Esophagus squamous epithelium (tissue), 5 donors: ENCODE data around the gene RTN3. TPM values are rescaled to one million over a fixed set of nuclear protein-coding genes. Genes with fewer than 3 reads are reported as not detected.

ENCODE experiments used
- DNase-seq: peaks from one replicate; lab custom pipeline; 2025; lab: John Stamatoyannopoulos, UW
- H3K27ac ChIP-seq, 4 donors: fragments of 200-600 bp; sonication (generic); one replicate each; pipeline ENCODE4 v1.5.1; 2016 to 2019; ENCODE audit warnings: mild to moderate bottlenecking in 1 of 4
- H3K27me3 ChIP-seq, 4 donors: fragments of 200-600 bp; sonication (generic); 1 replicate in 3 of 4; 2 replicates in 1 of 4; pipeline versions ENCODE4 v1.5.1 to v1.6.0; 2017 to 2021; ENCODE audit warnings: antibody characterized with exemption in 1 of 4
- H3K36me3 ChIP-seq, 3 donors: fragments of 200-600 bp; sonication (generic); one replicate each; pipeline ENCODE4 v1.5.1; 2016 to 2019
- H3K4me1 ChIP-seq, 3 donors: fragments of 200-600 bp; sonication (generic); one replicate each; pipeline ENCODE4 v1.5.1; 2017 to 2019
- H3K4me3 ChIP-seq, 4 donors: fragments of 200-600 bp; sonication (generic); 1 replicate in 3 of 4; 2 replicates in 1 of 4; pipeline ENCODE4 v1.5.1; 2016 to 2019; ENCODE audit warnings: mild to moderate bottlenecking in 2 of 4, moderate library complexity in 1 of 4
- H3K9me3 ChIP-seq, 3 donors: fragments of 200-600 bp; sonication (generic); one replicate each; pipeline ENCODE4 v1.5.1; 2016 to 2019
- POLR2A ChIP-seq, 4 donors: fragments of 450-650 bp; IDR thresholded peaks; one replicate each; pipeline ENCODE4 v1.6.1; 2017; ENCODE audit warnings: antibody characterized with exemption in 4 of 4, mild to moderate bottlenecking in 4 of 4, moderate library complexity in 3 of 4
- WGBS, 2 donors: methylation state at CpG; one replicate each; pipeline ENCODE4 v1.1.5; 2018; 5-methylcytosine and 5-hydroxymethylcytosine counted together
- intact Hi-C: fragments of 100-400 bp; cut with DNase I; formaldehyde crosslinking; loops from one replicate; pipeline ENCODE4 v1.15.0; 2022
- total RNA-seq, 4 donors: library from RNA; depleted of rRNA; stranded (reverse); fragments of >200 nt; gene quantifications; one replicate each; pipeline ENCODE4 v1.1.0, GENCODE V29; 2016
- TF ChIP-seq, protein P1 (sequence below), 6 experiments: fragments of 450-650 bp in 4 of 6; fragments of 200-600 bp in 2 of 6; sonication (generic) in 2 of 6; IDR thresholded peaks; one replicate each; pipeline ENCODE4 v1.5.1; 2016 to 2019; ENCODE audit warnings: antibody characterized with exemption in 6 of 6, mild to moderate bottlenecking in 4 of 6, moderate library complexity in 4 of 6
- donor health status: DM: yes; HTN: yes; CAD: no.

Gene RTN3
- total RNA-seq, 4 donors from 2014 or later: 48.0 to 78.3 (median 58.4) TPM

DNA sequence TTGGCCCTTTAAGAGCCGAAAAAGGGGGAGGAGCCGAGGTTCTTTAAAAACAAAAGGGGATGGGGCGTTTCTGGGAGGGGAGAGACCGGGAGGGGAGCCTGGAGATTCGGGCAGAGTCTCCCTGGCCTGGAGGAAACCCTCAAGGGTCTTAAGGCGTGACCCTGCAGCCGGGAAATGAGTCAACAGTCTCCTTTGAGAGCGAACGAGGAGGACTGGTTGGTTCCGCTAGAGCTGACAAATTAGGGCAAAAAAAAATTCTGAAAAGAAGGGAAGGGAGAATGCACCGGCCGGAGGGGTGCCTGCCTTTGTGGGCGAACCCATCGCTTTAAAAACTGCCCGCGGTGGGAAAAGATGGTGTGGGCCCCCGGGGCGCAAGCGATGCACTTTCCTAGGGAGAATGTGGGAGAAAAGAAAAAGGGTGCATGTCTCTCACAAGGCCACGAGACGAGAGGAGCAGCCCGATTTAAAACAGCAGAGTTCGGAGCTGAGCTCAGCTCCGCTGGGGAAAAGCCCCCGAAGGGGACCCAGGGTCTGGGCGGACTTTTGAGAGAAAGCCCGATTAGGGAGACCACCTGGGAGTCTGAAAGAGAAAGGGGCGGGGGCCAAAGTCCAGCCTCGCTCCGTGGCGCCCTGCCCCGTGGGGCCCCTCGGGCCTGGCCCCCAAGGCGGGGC is 86.4 kb downstream of the RTN3 start:
- peaks cover 0 to 12% (median 0%) of the 10 kb centered on the region in 3 donors for H3K36me3 ChIP-seq
- DNase-seq: no peak
- peak overlapping the region; percentile 60 to 89 (median 84) for H3K27ac ChIP-seq
- H3K4me3 ChIP-seq: peak overlapping the region; percentile 47 to 98 (median 82)
- H3K4me1 ChIP-seq: peaks cover 17 to 70% (median 42%) of the 10 kb centered on the region in 3 donors
- no peaks in the 10 kb centered on the region for H3K9me3 ChIP-seq
- intact Hi-C loops: loop anchor here (10.0 kb wide), 1 partner anchor 47 kb away; the partner anchor contains the start of gene SPINDOC
- peaks cover 0 to 11% (median 0%) of the 10 kb centered on the region in 4 donors for H3K27me3 ChIP-seq
- WGBS, 2 donors: 1 to 3% methylated on average over 24 to 26 of the region's 34 CpGs
- no peak for TF ChIP-seq POLR2A (IDR thresholded peaks at IDR 0.05)
- TF ChIP-seq, protein P1, sequence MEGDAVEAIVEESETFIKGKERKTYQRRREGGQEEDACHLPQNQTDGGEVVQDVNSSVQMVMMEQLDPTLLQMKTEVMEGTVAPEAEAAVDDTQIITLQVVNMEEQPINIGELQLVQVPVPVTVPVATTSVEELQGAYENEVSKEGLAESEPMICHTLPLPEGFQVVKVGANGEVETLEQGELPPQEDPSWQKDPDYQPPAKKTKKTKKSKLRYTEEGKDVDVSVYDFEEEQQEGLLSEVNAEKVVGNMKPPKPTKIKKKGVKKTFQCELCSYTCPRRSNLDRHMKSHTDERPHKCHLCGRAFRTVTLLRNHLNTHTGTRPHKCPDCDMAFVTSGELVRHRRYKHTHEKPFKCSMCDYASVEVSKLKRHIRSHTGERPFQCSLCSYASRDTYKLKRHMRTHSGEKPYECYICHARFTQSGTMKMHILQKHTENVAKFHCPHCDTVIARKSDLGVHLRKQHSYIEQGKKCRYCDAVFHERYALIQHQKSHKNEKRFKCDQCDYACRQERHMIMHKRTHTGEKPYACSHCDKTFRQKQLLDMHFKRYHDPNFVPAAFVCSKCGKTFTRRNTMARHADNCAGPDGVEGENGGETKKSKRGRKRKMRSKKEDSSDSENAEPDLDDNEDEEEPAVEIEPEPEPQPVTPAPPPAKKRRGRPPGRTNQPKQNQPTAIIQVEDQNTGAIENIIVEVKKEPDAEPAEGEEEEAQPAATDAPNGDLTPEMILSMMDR (IDR thresholded peaks at IDR 0.05): no peak

DNA sequence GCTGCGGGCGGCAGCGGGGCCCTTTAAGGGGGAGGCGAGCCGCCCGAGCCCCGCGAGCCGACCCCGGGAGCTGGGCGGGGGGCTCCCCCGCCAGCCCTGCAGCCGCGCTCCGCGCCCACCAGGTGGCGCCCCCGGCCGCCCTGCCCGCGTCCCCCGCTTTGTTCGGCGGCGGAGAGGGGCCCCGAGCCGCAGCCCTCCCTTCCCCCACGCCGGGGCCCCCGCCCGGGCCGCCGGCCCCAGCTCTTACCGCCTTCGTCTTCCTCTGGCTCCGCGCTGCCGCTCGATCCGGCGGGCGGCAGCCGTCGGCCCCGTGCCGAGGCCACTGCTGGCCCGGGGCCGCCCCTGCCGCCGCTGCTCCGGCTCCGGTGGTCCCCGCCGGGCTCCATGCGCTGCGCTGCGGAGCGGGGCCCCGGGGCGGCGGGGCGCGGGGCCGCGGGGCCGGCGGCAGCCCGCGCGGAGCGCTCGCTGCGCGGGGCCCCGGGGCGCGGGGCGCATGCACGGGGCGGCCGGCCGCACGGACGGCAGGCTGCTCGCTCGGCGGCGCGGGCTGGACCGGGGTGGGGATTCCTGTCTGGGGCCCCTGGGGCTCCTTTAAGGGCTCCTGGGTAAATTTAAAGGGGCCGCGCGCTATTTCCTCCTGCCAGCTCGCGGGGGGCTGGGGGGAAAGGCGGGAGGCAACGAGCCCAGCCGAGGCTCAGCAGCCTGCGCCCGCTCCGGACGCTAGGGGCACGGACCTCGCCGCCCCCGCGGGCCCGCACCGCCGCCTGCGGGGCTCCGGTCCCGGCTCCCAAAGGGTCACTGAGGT is 87.1 kb downstream of the RTN3 start, which contains the start of gene ZFTA:
Gene ZFTA, minus strand, starts transcription at position 539 of the 805 bp plus-strand sequence. Its CDS starts 153 bp downstream, at position 386.
- intact Hi-C loops: loop anchor here (10.0 kb wide), 1 partner anchor 46 kb away; the partner anchor contains the start of gene SPINDOC
- DNase-seq: no peak
- no CpG with 5 or more reads among the region's 113 CpGs for WGBS, 2 donors

DNA sequence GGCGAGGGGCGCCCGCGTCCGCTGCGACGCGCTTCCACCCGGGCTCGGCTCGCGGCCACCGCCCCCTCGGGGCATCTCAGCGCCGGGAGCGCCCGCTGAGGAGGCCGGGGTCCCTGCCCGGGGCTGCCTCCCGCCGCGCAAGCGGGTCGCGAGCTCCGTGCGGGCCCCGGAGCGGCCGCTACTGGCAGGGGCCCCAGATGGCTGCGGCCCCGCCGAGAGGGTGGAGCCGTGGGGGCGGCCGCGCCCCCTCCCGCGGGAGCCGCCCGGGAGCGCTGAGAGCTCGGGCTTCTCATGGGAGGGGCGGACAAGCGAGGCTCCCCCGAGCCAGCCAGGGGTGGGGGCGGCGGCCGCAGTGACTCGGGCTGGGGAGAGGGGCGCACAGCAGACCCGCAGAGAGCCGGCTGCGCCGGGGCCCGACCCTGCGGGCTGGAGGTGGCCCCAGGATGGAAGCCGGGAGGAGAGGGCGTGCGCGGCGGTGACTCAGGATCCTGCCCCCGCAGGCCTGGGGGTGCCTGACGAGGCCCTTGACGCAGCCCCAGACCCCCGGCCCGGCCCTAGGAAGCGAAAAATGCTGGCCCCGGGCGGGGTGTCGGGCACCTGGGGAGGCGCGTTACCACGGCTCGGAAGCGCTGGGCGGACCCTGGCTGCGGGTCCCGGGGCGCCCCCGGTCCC is 87.9 kb downstream of the RTN3 start:
- H3K4me3 ChIP-seq: peak overlapping the region; percentile 47 to 98 (median 82)
- intact Hi-C loops: loop anchor here (10.0 kb wide), 1 partner anchor 46 kb away; the partner anchor contains the start of gene SPINDOC
- H3K4me1 ChIP-seq: peaks cover 14 to 55% (median 29%) of the 10 kb centered on the region in 3 donors
- H3K27ac ChIP-seq: peak overlapping the region; percentile 65 to 89 (median 80)
- no peaks in the 10 kb centered on the region for H3K9me3 ChIP-seq
- peaks cover 0 to 9% (median 0%) of the 10 kb centered on the region in 3 donors for H3K36me3 ChIP-seq
- peaks cover 0 to 11% (median 0%) of the 10 kb centered on the region in 4 donors for H3K27me3 ChIP-seq
- no peak for DNase-seq
- WGBS, 2 donors: no CpG with 5 or more reads among the region's 82 CpGs
- peak in 1 of 4 donors; percentile 18 for TF ChIP-seq POLR2A (IDR thresholded peaks at IDR 0.05)
- TF ChIP-seq, protein P1 (IDR thresholded peaks at IDR 0.05): peak in 1 of 6 experiments; percentile 22

More for the DNA sequence above, 87.1 kb downstream of the RTN3 start, which contains the start of gene ZFTA:
- H3K27ac ChIP-seq: peak within 1 kb of the TSS; percentile 74 to 89 (median 84)
- TF ChIP-seq, protein P1 (IDR thresholded peaks at IDR 0.05): peak; percentile 7 to 95 (median 90)
- no peak for TF ChIP-seq POLR2A (IDR thresholded peaks at IDR 0.05)
- H3K4me1 ChIP-seq: peaks cover 14 to 63% (median 36%) of the 10 kb centered on the region in 3 donors
- H3K4me3 ChIP-seq: peak within 1 kb of the TSS; percentile 47 to 98 (median 82)
- peaks cover 0 to 12% (median 0%) of the 10 kb centered on the region in 3 donors for H3K36me3 ChIP-seq
- H3K27me3 ChIP-seq: peaks cover 0 to 11% (median 0%) of the 10 kb centered on the region in 4 donors
- H3K9me3 ChIP-seq: no peaks in the 10 kb centered on the region

DNA sequence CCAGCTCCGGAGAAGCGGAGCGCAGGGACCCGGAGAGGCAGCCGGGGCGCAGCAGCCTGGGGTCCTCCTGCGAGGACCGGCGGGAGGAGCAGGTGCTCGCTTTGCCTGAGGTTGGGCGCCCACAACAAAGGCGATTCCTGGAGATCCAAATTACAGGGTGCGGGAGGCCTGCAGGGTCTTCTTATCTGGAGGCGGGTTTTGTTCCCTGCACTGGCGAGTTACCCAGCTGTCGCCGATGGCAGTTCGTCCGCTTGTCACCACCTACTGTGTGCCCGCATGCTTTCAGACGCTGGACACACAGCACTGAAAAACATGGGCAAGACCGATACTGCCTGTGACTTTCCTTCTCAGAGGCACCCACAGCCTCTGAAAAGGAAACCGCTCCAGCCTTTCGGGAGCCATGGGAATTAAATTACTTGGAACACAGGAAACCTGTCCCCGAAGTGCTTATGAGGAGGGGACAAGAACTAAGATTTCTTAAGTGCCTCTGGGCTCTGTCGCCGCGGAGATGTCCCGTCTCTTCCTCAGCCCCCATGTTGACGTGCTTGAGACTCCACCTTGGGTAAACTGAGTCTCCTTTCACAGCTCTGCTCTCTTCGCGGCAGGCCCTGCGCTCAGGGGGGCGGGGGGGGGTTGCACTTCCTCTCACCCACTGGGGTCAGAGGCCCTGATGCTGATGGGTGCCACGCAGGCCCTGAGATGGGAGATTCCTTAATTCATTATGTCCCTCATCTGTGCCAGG is 88.6 kb downstream of the RTN3 start:
- H3K36me3 ChIP-seq: peaks cover 0 to 2% (median 0%) of the 10 kb centered on the region in 3 donors
- peak overlapping the region; percentile 65 to 89 (median 80) for H3K27ac ChIP-seq
- no peak for DNase-seq
- no peak for TF ChIP-seq POLR2A (IDR thresholded peaks at IDR 0.05)
- TF ChIP-seq, protein P1 (IDR thresholded peaks at IDR 0.05): no peak
- H3K4me3 ChIP-seq: peak overlapping the region; percentile 47 to 98 (median 82)
- 0 to 63% methylated on average over 1 to 10 of the region's 35 CpGs for WGBS, 2 donors
- H3K27me3 ChIP-seq: peaks cover 0 to 11% (median 0%) of the 10 kb centered on the region in 4 donors
- no peaks in the 10 kb centered on the region for H3K9me3 ChIP-seq
- intact Hi-C loops: loop anchor here (10.0 kb wide), 2 partner anchors 45 to 175 kb away; partner anchors contain the start of gene SPINDOC
- peaks cover 14 to 48% (median 25%) of the 10 kb centered on the region in 3 donors for H3K4me1 ChIP-seq
